Measurements from ENCODE around the gene PTPN5. TPM values are rescaled to one million over a fixed set of nuclear protein-coding genes. Genes with fewer than 3 reads are reported as not detected.

The PTPN5 gene
- total and polyA plus RNA-seq, 8 donors = 0.19 to 2.9 (median 0.38) TPM; not detected in 3

GRCh38 chr11:18785411-18785810, 6.2 kb downstream of the PTPN5 start:
- 89 to 95% (median 93%) methylated on average over 4 of the region's 4 CpGs for WGBS, 5 donors
- Histone ChIP-seq H3K4me1 (no peaks in the 10 kb centered on the region), H3K27ac (no peak overlapping the region), H3K36me3 (no peaks in the 10 kb centered on the region), H3K9me3 (no peaks in the 10 kb centered on the region), H3K27me3 (peaks cover 0 to 26% (median 10%) of the 10 kb centered on the region in 3 donors), H3K4me3 (no peak overlapping the region)
- DNase-seq = no peak
- intact Hi-C loops (cut with DNase I; ENCODE audit: low total_unique reads) = no loop called here
- TF ChIP-seq EP300 (IDR thresholded peaks at IDR 0.05) (no peak), POLR2A (IDR thresholded peaks at IDR 0.05) (no peak), POLR2AphosphoS5 (IDR thresholded peaks at IDR 0.05) (no peak)
- TF ChIP-seq, protein P1, sequence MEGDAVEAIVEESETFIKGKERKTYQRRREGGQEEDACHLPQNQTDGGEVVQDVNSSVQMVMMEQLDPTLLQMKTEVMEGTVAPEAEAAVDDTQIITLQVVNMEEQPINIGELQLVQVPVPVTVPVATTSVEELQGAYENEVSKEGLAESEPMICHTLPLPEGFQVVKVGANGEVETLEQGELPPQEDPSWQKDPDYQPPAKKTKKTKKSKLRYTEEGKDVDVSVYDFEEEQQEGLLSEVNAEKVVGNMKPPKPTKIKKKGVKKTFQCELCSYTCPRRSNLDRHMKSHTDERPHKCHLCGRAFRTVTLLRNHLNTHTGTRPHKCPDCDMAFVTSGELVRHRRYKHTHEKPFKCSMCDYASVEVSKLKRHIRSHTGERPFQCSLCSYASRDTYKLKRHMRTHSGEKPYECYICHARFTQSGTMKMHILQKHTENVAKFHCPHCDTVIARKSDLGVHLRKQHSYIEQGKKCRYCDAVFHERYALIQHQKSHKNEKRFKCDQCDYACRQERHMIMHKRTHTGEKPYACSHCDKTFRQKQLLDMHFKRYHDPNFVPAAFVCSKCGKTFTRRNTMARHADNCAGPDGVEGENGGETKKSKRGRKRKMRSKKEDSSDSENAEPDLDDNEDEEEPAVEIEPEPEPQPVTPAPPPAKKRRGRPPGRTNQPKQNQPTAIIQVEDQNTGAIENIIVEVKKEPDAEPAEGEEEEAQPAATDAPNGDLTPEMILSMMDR (IDR thresholded peaks at IDR 0.05) = no peak

GRCh38 chr11:18780896-18781295, 10.7 kb downstream of the PTPN5 start:
- intact Hi-C loops (cut with DNase I; ENCODE audit: low total_unique reads) = no loop called here
- WGBS, 5 donors = 75 to 89% (median 85%) methylated on average over 6 of the region's 6 CpGs
- DNase-seq = no peak
- Histone ChIP-seq H3K4me1 (no peaks in the 10 kb centered on the region), H3K27me3 (no peaks in the 10 kb centered on the region), H3K27ac (no peak overlapping the region), H3K36me3 (no peaks in the 10 kb centered on the region), H3K9me3 (no peaks in the 10 kb centered on the region), H3K4me3 (no peak overlapping the region)
- TF ChIP-seq, protein P1 (IDR thresholded peaks at IDR 0.05) = no peak

GRCh38 chr11:18780329-18780728, 11.3 kb downstream of the PTPN5 start:
- no peak for TF ChIP-seq POLR2A (IDR thresholded peaks at IDR 0.05)
- TF ChIP-seq POLR2AphosphoS5 (IDR thresholded peaks at IDR 0.05) = no peak
- no peak for TF ChIP-seq EP300 (IDR thresholded peaks at IDR 0.05)
- no peak for DNase-seq

GRCh38 chr11:18778468-18778867, 13.1 kb downstream of the PTPN5 start:
- 80 to 92% (median 89%) methylated on average over 4 of the region's 4 CpGs for WGBS, 5 donors
- no peak for TF ChIP-seq EP300 (IDR thresholded peaks at IDR 0.05)
- TF ChIP-seq, protein P1 (IDR thresholded peaks at IDR 0.05) = no peak
- TF ChIP-seq POLR2AphosphoS5 (IDR thresholded peaks at IDR 0.05) = no peak
- no peak for TF ChIP-seq POLR2A (IDR thresholded peaks at IDR 0.05)
- Histone ChIP-seq H3K27ac (no peak overlapping the region), H3K4me1 (no peaks in the 10 kb centered on the region), H3K36me3 (no peaks in the 10 kb centered on the region), H3K4me3 (no peak overlapping the region), H3K27me3 (no peaks in the 10 kb centered on the region), H3K9me3 (no peaks in the 10 kb centered on the region)
- DNase-seq = no peak
- intact Hi-C loops (cut with DNase I; ENCODE audit: low total_unique reads) = no loop called here

More at GRCh38 chr11:18780329-18780728, 11.3 kb downstream of the PTPN5 start:
- Histone ChIP-seq H3K27me3 (no peaks in the 10 kb centered on the region), H3K4me1 (no peaks in the 10 kb centered on the region), H3K36me3 (no peaks in the 10 kb centered on the region), H3K9me3 (no peaks in the 10 kb centered on the region), H3K27ac (no peak overlapping the region), H3K4me3 (no peak overlapping the region)
- intact Hi-C loops (cut with DNase I; ENCODE audit: low total_unique reads) = no loop called here
- 49 to 59% (median 56%) methylated on average over 4 of the region's 4 CpGs for WGBS, 5 donors

- no peaks in the 10 kb centered on the region for H3K9me3 ChIP-seq
- intact Hi-C loops (cut with DNase I; ENCODE audit: low total_unique reads) = no loop called here
- no peaks in the 10 kb centered on the region for H3K4me1 ChIP-seq
- no peak for TF ChIP-seq POLR2AphosphoS5 (IDR thresholded peaks at IDR 0.05)
- TF ChIP-seq, protein P1 (IDR thresholded peaks at IDR 0.05) = no peak
- no peak for TF ChIP-seq POLR2A (IDR thresholded peaks at IDR 0.05)
- no peak for TF ChIP-seq EP300 (IDR thresholded peaks at IDR 0.05)
- H3K36me3 ChIP-seq = no peaks in the 10 kb centered on the region
- no peak overlapping the region for H3K4me3 ChIP-seq
- H3K27me3 ChIP-seq = peaks cover 0 to 19% (median 0%) of the 10 kb centered on the region in 3 donors
- H3K27ac ChIP-seq = no peak overlapping the region
- no peak for DNase-seq
- WGBS, 5 donors = 59 to 72% (median 68%) methylated on average over 6 of the region's 6 CpGs
These were observed 15.3 kb downstream of the PTPN5 start for GRCh38 chr11:18776324-18776723.
